Measurements from ENCODE around the gene QRICH2.
"Not testable (repeated sequence)": the region's sequence is repeated elsewhere in the genome, so short reads cannot be mapped to it uniquely, and the experiment has no call there.

The QRICH2 gene

DNA sequence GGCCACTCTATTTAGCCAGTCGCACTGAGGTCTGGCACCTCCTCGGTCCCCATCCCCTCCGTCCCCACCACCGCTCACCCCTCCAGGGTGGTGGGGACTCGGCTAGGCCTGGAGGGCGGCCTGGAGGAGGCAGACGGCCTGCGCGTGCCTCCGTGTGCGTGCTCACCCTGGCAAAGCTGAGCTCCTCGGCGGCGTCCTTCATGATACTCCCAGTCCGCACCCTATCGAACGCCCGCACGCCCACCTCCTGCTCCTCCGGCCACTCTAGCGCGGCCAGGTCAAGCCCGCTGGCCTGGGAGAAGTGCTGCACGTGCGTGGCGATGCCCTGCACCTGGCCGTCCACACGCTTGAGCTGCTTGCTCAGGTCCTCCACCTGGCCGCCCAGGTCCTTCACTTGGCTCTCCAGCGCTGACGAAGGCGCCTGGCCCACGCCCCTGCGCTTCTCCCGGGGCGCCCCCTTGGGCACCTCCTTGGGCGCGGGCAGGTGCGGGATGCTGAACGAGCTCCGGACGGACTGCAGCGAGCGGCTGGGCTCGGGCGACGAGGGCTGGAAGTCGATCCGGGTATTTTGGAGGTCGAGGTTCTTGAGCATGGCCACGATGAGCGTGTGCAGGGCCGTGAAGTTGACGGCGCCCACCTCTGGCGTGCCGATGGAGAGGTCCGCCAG lies 644 bp downstream of the QRICH2 start:
- no peaks in the 10 kb centered on the region for H3K9me2 ChIP-seq (replicated peaks; ENCODE audit: insufficient read depth, low read length)
- no peak overlapping the region for H3K4me2 ChIP-seq (ENCODE audit: low read depth, low read length)
- no peak for DNase-seq
- H2AFZ ChIP-seq (ENCODE audit: low read length): no peak overlapping the region
- no peaks in the 10 kb centered on the region for H3K4me1 ChIP-seq (ENCODE audit: low read length)
- no peak overlapping the region for H3K9ac ChIP-seq (ENCODE audit: low read length)
- H3F3A ChIP-seq (ENCODE audit: insufficient read depth, low read length): no peaks in the 10 kb centered on the region
- no peaks in the 10 kb centered on the region for H4K20me1 ChIP-seq (ENCODE audit: insufficient read depth, low read length)
- no peak overlapping the region for H3K27ac ChIP-seq (ENCODE audit: low read length)
- no peaks in the 10 kb centered on the region for H3K27me3 ChIP-seq (replicated peaks; ENCODE audit: insufficient read depth, low read length)
- no peaks in the 10 kb centered on the region for H3K79me2 ChIP-seq (ENCODE audit: low read length)
- H3K36me3 ChIP-seq (replicated peaks; ENCODE audit: insufficient read depth, low read length): no peaks in the 10 kb centered on the region
- no peak for TF ChIP-seq EZH2phosphoT487 (IDR thresholded peaks at IDR 0.05; ENCODE audit: low read length)
- TF ChIP-seq, protein P1, sequence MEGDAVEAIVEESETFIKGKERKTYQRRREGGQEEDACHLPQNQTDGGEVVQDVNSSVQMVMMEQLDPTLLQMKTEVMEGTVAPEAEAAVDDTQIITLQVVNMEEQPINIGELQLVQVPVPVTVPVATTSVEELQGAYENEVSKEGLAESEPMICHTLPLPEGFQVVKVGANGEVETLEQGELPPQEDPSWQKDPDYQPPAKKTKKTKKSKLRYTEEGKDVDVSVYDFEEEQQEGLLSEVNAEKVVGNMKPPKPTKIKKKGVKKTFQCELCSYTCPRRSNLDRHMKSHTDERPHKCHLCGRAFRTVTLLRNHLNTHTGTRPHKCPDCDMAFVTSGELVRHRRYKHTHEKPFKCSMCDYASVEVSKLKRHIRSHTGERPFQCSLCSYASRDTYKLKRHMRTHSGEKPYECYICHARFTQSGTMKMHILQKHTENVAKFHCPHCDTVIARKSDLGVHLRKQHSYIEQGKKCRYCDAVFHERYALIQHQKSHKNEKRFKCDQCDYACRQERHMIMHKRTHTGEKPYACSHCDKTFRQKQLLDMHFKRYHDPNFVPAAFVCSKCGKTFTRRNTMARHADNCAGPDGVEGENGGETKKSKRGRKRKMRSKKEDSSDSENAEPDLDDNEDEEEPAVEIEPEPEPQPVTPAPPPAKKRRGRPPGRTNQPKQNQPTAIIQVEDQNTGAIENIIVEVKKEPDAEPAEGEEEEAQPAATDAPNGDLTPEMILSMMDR (IDR thresholded peaks at IDR 0.05; ENCODE audit: low read length): no peak
- no peak for TF ChIP-seq EZH2 (optimal IDR thresholded peaks at IDR 0.05; ENCODE audit: low read depth, low read length)
- H3K9me3 ChIP-seq (replicated peaks; ENCODE audit: insufficient read depth, low read length): no peaks in the 10 kb centered on the region
- no peak overlapping the region for H3K4me3 ChIP-seq (ENCODE audit: low read length)

DNA sequence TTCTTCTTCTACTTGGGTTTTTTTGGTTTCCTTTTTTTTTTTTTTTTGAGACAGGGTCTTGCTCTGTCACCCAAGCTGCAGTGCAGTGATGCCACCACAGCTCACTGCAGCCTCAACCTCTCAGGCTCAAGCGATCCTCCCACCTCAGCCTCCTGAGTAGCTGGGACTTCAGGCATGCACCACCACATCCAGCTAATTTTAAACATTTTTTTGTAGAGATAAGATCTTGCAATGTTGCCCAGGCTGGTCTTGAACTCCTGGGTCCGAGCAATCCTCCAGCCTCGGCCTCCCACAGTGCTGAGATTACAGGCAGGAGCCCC lies 3.0 kb downstream of the QRICH2 start:
- H3K9me3 ChIP-seq (replicated peaks; ENCODE audit: insufficient read depth, low read length); H2AFZ ChIP-seq (ENCODE audit: low read length); H3K27me3 ChIP-seq (replicated peaks; ENCODE audit: insufficient read depth, low read length); H3K27ac ChIP-seq (ENCODE audit: low read length); H3K9me2 ChIP-seq (replicated peaks; ENCODE audit: insufficient read depth, low read length); H3K4me2 ChIP-seq (ENCODE audit: low read depth, low read length); H3K9ac ChIP-seq (ENCODE audit: low read length); DNase-seq; H3K36me3 ChIP-seq (replicated peaks; ENCODE audit: insufficient read depth, low read length); H3F3A ChIP-seq (ENCODE audit: insufficient read depth, low read length); H3K4me1 ChIP-seq (ENCODE audit: low read length); H4K20me1 ChIP-seq (ENCODE audit: insufficient read depth, low read length); H3K79me2 ChIP-seq (ENCODE audit: low read length); H3K4me3 ChIP-seq (ENCODE audit: low read length): not testable (repeated sequence)

DNA sequence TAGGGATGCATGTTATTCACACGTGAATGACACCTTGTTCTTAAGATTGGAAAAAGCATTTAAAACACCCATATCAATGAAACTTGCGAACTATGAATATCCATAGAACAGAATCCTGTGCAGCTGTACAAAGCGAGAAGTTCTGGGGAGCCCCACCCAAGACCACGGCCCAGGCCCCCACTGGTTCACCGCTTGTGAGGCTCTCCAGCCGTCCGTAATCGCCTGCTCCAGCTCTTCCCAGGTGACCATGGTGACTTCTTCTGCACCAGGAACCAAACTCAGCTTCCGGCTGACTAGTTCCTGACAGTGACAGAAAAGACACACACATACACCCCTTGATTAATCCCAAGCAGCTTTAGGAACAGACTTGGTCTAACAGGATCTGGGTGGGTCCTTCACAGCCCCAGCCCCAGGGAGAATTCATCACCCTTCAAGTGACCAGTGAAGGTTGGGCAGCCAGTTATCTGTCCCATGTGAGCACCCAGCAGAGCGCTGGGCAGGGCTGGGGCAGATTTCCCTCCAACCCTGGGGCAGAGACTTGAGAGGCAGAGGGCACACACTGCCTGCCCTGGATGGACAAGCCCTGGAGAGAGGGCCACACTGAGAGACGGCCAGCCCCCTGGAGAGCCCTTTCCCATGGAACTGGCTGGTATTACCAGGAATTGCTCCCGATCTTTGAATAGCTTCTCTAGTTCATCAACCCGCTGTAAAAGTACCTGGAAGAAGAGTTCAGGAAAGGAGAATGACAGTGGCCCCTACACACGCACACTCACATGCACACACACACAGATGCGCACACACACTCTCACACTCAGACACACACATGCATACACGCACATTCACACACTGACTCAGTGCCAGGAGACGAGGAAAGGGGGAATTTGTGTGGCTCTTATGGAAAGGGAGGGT lies 3.6 kb downstream of the QRICH2 start:
- Histone ChIP-seq H3F3A (ENCODE audit: insufficient read depth, low read length) (no peaks in the 10 kb centered on the region), H2AFZ (ENCODE audit: low read length) (no peak overlapping the region), H3K4me2 (ENCODE audit: low read depth, low read length) (no peak overlapping the region), H3K27ac (ENCODE audit: low read length) (no peak overlapping the region), H4K20me1 (ENCODE audit: insufficient read depth, low read length) (no peaks in the 10 kb centered on the region), H3K36me3 (replicated peaks; ENCODE audit: insufficient read depth, low read length) (no peaks in the 10 kb centered on the region), H3K27me3 (replicated peaks; ENCODE audit: insufficient read depth, low read length) (no peaks in the 10 kb centered on the region), H3K9ac (ENCODE audit: low read length) (no peak overlapping the region), H3K4me1 (ENCODE audit: low read length) (no peaks in the 10 kb centered on the region), H3K79me2 (ENCODE audit: low read length) (no peaks in the 10 kb centered on the region), H3K9me2 (replicated peaks; ENCODE audit: insufficient read depth, low read length) (no peaks in the 10 kb centered on the region), H3K9me3 (replicated peaks; ENCODE audit: insufficient read depth, low read length) (no peaks in the 10 kb centered on the region), H3K4me3 (ENCODE audit: low read length) (no peak overlapping the region)
- TF ChIP-seq EZH2phosphoT487 (IDR thresholded peaks at IDR 0.05; ENCODE audit: low read length) (no peak), EZH2 (optimal IDR thresholded peaks at IDR 0.05; ENCODE audit: low read depth, low read length) (no peak)
- TF ChIP-seq, protein P1 (IDR thresholded peaks at IDR 0.05; ENCODE audit: low read length): no peak
- no peak for DNase-seq

DNA sequence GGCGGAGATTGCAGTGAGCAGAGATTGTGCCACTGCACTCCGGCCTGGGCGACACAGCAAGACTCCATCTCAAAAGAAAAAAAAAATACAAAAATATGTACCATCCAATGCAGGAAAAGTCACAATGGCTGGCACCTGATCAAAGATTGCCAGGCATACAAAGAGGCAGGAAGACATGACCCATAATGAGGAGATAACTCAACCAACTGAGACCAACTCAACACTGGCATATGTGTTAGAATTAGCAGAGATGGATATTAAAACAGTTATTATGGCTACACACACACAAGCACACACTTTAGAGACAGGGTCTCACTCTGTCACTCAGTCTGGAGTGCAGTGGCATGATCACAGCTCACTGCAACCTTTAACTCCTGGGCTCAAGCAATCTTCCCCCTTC lies 10.6 kb downstream of the QRICH2 start:
- H3K9me3 ChIP-seq (replicated peaks; ENCODE audit: insufficient read depth, low read length): no peaks in the 10 kb centered on the region
- DNase-seq: no peak
- no peaks in the 10 kb centered on the region for H3K4me1 ChIP-seq (ENCODE audit: low read length)
- no peak overlapping the region for H3K4me2 ChIP-seq (ENCODE audit: low read depth, low read length)
- H3K9ac ChIP-seq (ENCODE audit: low read length): no peak overlapping the region
- H4K20me1 ChIP-seq (ENCODE audit: insufficient read depth, low read length): no peaks in the 10 kb centered on the region
- no peak for TF ChIP-seq EZH2phosphoT487 (IDR thresholded peaks at IDR 0.05; ENCODE audit: low read length)
- TF ChIP-seq EZH2 (optimal IDR thresholded peaks at IDR 0.05; ENCODE audit: low read depth, low read length): no peak
- TF ChIP-seq, protein P1 (IDR thresholded peaks at IDR 0.05; ENCODE audit: low read length): no peak
- no peak overlapping the region for H3K4me3 ChIP-seq (ENCODE audit: low read length)
- no peaks in the 10 kb centered on the region for H3K27me3 ChIP-seq (replicated peaks; ENCODE audit: insufficient read depth, low read length)
- H3K79me2 ChIP-seq (ENCODE audit: low read length): no peaks in the 10 kb centered on the region
- H3F3A ChIP-seq (ENCODE audit: insufficient read depth, low read length): no peaks in the 10 kb centered on the region
- no peak overlapping the region for H3K27ac ChIP-seq (ENCODE audit: low read length)
- H3K36me3 ChIP-seq (replicated peaks; ENCODE audit: insufficient read depth, low read length): no peaks in the 10 kb centered on the region
- H3K9me2 ChIP-seq (replicated peaks; ENCODE audit: insufficient read depth, low read length): no peaks in the 10 kb centered on the region
- no peak overlapping the region for H2AFZ ChIP-seq (ENCODE audit: low read length)

Data from MM.1S (cell line).